Putamen (tissue), 1 donor: ENCODE data around the gene EREG.
"Not testable (repeated sequence)": the region's sequence is repeated elsewhere in the genome, so short reads cannot be mapped to it uniquely, and the experiment has no call there.

Source experiments
- DNase-seq: peaks from one replicate; pipeline ENCODE4 v3.0.0-alpha.2; 2016; ENCODE audit warnings: low spot score

EREG gene

GRCh38 chr4:74390677-74391076, 25.7 kb downstream of the EREG start:
- DNase-seq, result no peak

- no peak for DNase-seq
Measured at GRCh38 chr4:74391346-74391745, 26.4 kb downstream of the EREG start.

- DNase-seq, result no peak
Measured at GRCh38 chr4:74391890-74392475, 27.0 kb downstream of the EREG start.

GRCh38 chr4:74394476-74395136, 29.7 kb downstream of the EREG start:
- DNase-seq, result no peak

- DNase-seq, result no peak
Measured at GRCh38 chr4:74395633-74396032, 30.7 kb downstream of the EREG start.

- DNase-seq, result no peak
Measured at GRCh38 chr4:74397748-74398426, 32.9 kb downstream of the EREG start.

- DNase-seq, result not testable (repeated sequence)
Measured at GRCh38 chr4:74398894-74399589, 34.1 kb downstream of the EREG start.

- DNase-seq, result no peak
Measured at GRCh38 chr4:74400395-74400794, 35.5 kb downstream of the EREG start.

GRCh38 chr4:74402692-74403456, 37.9 kb downstream of the EREG start:
- DNase-seq, result no peak

GRCh38 chr4:74407891-74408290, 42.9 kb downstream of the EREG start:
- DNase-seq, result no peak

GRCh38 chr4:74408639-74409038, 43.7 kb downstream of the EREG start:
- DNase-seq, result no peak

GRCh38 chr4:74410272-74410671, 45.3 kb downstream of the EREG start:
- no peak for DNase-seq

- DNase-seq, result no peak
Measured at GRCh38 chr4:74412225-74412624, 47.3 kb downstream of the EREG start.

- no peak for DNase-seq
Measured at GRCh38 chr4:74413265-74413664, 48.3 kb downstream of the EREG start.

- DNase-seq, result no peak
Measured at GRCh38 chr4:74414149-74414809, 49.3 kb downstream of the EREG start.

GRCh38 chr4:74415602-74416300, 50.8 kb downstream of the EREG start:
- no peak for DNase-seq

GRCh38 chr4:74418063-74418670, 53.2 kb downstream of the EREG start:
- DNase-seq, result no peak

GRCh38 chr4:74420863-74421262, 55.9 kb downstream of the EREG start:
- no peak for DNase-seq

GRCh38 chr4:74423104-74423503, 58.2 kb downstream of the EREG start:
- DNase-seq, result no peak

- DNase-seq, result no peak
Measured at GRCh38 chr4:74424111-74424510, 59.2 kb downstream of the EREG start.
